Measurements from ENCODE around the gene SCOC.

DNA sequence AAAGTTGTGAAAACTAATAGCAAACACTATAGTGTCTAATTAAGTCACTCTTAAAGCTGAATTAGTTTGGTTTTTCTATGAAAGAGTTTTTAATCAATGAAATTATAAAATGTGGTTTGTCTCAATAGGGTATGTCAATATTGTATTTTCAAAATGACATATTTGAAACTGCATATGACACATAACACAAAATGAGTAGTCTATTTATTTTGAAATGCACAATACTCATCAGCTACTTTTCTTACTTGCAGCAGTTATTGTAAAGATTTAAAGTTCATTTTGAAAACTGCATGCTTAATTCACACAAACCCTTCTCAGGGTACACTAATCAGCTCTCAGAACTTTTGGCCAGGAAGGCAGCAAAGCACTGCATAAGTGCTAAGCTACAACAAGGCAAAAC is 32.8 kb downstream of the SCOC start:
- TF ChIP-seq OSR1 (CRISPR knock-in tag; IDR thresholded peaks at IDR 0.05): no peak
- TF ChIP-seq SNAI2 (CRISPR knock-in tag; IDR thresholded peaks at IDR 0.05): no peak
- no peak for TF ChIP-seq BACH2 (CRISPR knock-in tag; IDR thresholded peaks at IDR 0.05; ENCODE audit: borderline replicate concordance)
- no peak for TF ChIP-seq RARB (CRISPR knock-in tag; IDR thresholded peaks at IDR 0.05)
- no peak for TF ChIP-seq TCF4 (CRISPR knock-in tag; IDR thresholded peaks at IDR 0.05; ENCODE audit: borderline replicate concordance)
- TF ChIP-seq PPARA (CRISPR knock-in tag; IDR thresholded peaks at IDR 0.05; ENCODE audit: borderline replicate concordance): no peak
- TF ChIP-seq, protein P1, sequence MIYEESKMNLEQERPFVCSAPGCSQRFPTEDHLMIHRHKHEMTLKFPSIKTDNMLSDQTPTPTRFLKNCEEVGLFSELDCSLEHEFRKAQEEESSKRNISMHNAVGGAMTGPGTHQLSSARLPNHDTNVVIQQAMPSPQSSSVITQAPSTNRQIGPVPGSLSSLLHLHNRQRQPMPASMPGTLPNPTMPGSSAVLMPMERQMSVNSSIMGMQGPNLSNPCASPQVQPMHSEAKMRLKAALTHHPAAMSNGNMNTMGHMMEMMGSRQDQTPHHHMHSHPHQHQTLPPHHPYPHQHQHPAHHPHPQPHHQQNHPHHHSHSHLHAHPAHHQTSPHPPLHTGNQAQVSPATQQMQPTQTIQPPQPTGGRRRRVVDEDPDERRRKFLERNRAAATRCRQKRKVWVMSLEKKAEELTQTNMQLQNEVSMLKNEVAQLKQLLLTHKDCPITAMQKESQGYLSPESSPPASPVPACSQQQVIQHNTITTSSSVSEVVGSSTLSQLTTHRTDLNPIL (CRISPR knock-in tag; IDR thresholded peaks at IDR 0.05; ENCODE audit: low read depth): no peak
- TF ChIP-seq CSDC2 (CRISPR knock-in tag; IDR thresholded peaks at IDR 0.05): no peak
- TF ChIP-seq ARNTL (CRISPR knock-in tag; IDR thresholded peaks at IDR 0.05; ENCODE audit: borderline replicate concordance, low read depth): no peak

Data from SK-N-SH treated with all-trans-retinoic acid at 6 μM for 48 hours (cell line).